ENCODE measurements around the gene CCNY. TPM values are rescaled to one million over a fixed set of nuclear protein-coding genes. Genes with fewer than 3 reads are reported as not detected.

Gene CCNY
- total RNA-seq, 2 donors from 2014 or later: 54.9 to 60.8 TPM

- peaks cover 14% of the 10 kb centered on the region for H3K36me3 Mint-ChIP-seq
- H3K4me3 Mint-ChIP-seq: peak overlapping the region; percentile 16
- H3K27ac Mint-ChIP-seq: peak overlapping the region; percentile 73 to 91
- H3K9me3 Mint-ChIP-seq: peaks cover 5% of the 10 kb centered on the region
- no peaks in the 10 kb centered on the region for H3K27me3 Mint-ChIP-seq
- no peak for DNase-seq (ENCODE audit: low spot score)
- peaks cover 54 to 64% of the 10 kb centered on the region in 2 donors for H3K4me1 Mint-ChIP-seq (ENCODE audit: low read depth in 2 of 2)
- no peak for ATAC-seq
These were observed 112.7 kb downstream of the CCNY start for GRCh38 chr10:35448687-35449662.

GRCh38 chr10:35449944-35450343 is 113.6 kb downstream of the CCNY start:
- no peaks in the 10 kb centered on the region for H3K27me3 Mint-ChIP-seq
- peaks cover 6% of the 10 kb centered on the region for H3K36me3 Mint-ChIP-seq
- peaks cover 1% of the 10 kb centered on the region for H3K9me3 Mint-ChIP-seq
- H3K27ac Mint-ChIP-seq: peak overlapping the region; percentile 73 to 91
- no peak for DNase-seq (ENCODE audit: low spot score)
- no peak overlapping the region for H3K4me3 Mint-ChIP-seq
- ATAC-seq: no peak
- H3K4me1 Mint-ChIP-seq (ENCODE audit: low read depth in 2 of 2): peaks cover 53 to 61% of the 10 kb centered on the region in 2 donors

DNA sequence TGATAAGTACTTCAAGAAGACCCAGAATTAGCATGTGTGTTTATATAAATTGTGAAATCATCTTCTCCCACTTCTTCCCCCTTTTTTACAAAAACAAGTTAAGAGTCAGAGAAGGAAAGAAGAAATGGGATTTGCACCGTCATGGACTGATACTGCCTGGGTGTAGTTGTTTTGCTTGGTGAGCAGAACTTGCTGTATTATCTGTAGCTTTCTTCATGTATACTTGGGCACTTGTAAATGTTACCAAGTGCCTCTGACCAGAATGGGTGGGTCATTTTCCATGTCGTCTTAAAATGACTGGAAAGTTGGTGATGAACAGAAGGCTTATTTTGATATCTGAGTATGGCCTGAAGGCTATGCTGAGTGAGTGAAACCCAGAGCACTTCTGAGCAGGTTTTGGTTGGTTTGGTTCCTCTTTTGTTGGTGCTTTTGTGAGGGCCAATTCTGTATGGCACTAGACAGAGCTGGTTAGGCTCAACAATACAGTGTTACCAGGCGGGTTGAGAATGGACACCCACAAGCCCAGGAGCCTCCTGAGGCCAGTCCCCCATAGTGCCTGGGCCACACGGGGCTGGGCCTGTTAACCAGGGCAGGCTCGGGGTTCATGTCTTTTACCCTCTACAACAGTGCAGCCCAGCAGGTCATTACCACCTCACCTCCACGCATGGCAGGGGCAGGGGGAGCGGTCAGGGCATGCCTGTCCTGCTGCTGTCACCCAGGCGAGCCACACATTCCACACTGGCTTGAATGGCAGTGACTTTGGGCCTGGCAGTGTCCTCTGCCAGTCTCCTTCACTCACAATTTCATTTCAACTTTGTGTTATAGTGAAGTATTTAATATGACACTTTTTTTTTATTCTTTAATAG is 115.1 kb downstream of the CCNY start:
- DNase-seq (ENCODE audit: low spot score): no peak
- Mint-ChIP-seq H3K27me3 (no peaks in the 10 kb centered on the region), H3K4me3 (no peak overlapping the region), H3K27ac (peak overlapping the region; percentile 26 to 91), H3K4me1 (ENCODE audit: low read depth in 2 of 2) (peaks cover 56 to 60% of the 10 kb centered on the region in 2 donors), H3K36me3 (no peaks in the 10 kb centered on the region), H3K9me3 (no peaks in the 10 kb centered on the region)
- ATAC-seq: no peak

- no peaks in the 10 kb centered on the region for H3K36me3 Mint-ChIP-seq
- H3K9me3 Mint-ChIP-seq: no peaks in the 10 kb centered on the region
- H3K4me1 Mint-ChIP-seq (ENCODE audit: low read depth in 2 of 2): peaks cover 51 to 61% of the 10 kb centered on the region in 2 donors
- ATAC-seq: no peak
- H3K27ac Mint-ChIP-seq: no peak overlapping the region
- H3K4me3 Mint-ChIP-seq: no peak overlapping the region
- DNase-seq (ENCODE audit: low spot score): no peak
- no peaks in the 10 kb centered on the region for H3K27me3 Mint-ChIP-seq
These were observed 115.9 kb downstream of the CCNY start for GRCh38 chr10:35452171-35452570.

GRCh38 chr10:35452847-35453246 is 116.5 kb downstream of the CCNY start:
- Mint-ChIP-seq H3K4me3 (no peak overlapping the region), H3K27me3 (no peaks in the 10 kb centered on the region), H3K4me1 (ENCODE audit: low read depth in 2 of 2) (peaks cover 49 to 58% of the 10 kb centered on the region in 2 donors), H3K36me3 (no peaks in the 10 kb centered on the region), H3K9me3 (no peaks in the 10 kb centered on the region), H3K27ac (peak overlapping the region in 1 of 2 donors; percentile 72)
- DNase-seq (ENCODE audit: low spot score) (no peak), ATAC-seq (no peak)

- Mint-ChIP-seq H3K9me3 (no peaks in the 10 kb centered on the region), H3K27me3 (no peaks in the 10 kb centered on the region), H3K36me3 (no peaks in the 10 kb centered on the region), H3K27ac (peak overlapping the region in 1 of 2 donors; percentile 72), H3K4me3 (peak overlapping the region; percentile 54), H3K4me1 (ENCODE audit: low read depth in 2 of 2) (peaks cover 45 to 52% of the 10 kb centered on the region in 2 donors)
- DNase-seq (ENCODE audit: low spot score) (no peak), ATAC-seq (peak; percentile 51 to 78)
These were observed 117.7 kb downstream of the CCNY start for GRCh38 chr10:35453855-35454532.

- Mint-ChIP-seq H3K27ac (peak overlapping the region in 1 of 2 donors; percentile 72), H3K36me3 (no peaks in the 10 kb centered on the region), H3K9me3 (no peaks in the 10 kb centered on the region), H3K4me3 (no peak overlapping the region), H3K4me1 (ENCODE audit: low read depth in 2 of 2) (peaks cover 48 to 54% of the 10 kb centered on the region in 2 donors), H3K27me3 (no peaks in the 10 kb centered on the region)
- DNase-seq (ENCODE audit: low spot score) (no peak), ATAC-seq (no peak)
These were observed 119.9 kb downstream of the CCNY start for GRCh38 chr10:35456153-35456720.

DNA sequence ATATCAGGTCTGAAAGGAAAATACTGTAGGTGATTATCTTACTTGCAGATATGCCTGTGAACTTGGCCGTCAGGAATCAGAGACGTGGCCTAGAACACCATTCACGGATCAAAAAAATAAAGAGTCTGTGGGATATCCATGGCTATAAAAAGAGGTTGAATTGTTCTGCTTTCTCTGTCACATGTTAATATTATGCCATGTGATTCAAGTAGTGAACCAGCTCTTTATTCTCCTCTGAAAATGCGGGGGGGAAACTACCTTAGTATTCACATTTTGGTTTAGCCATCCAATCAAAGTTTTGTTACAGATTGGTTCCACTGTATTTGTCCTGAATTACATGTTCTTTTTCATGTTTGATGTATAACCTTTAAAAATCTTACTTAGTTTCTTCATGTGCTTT is 120.5 kb downstream of the CCNY start:
- Mint-ChIP-seq H3K4me3 (no peak overlapping the region), H3K27ac (peak overlapping the region in 1 of 2 donors; percentile 58), H3K36me3 (no peaks in the 10 kb centered on the region), H3K4me1 (ENCODE audit: low read depth in 2 of 2) (peaks cover 49 to 52% of the 10 kb centered on the region in 2 donors), H3K27me3 (no peaks in the 10 kb centered on the region), H3K9me3 (no peaks in the 10 kb centered on the region)
- DNase-seq (ENCODE audit: low spot score): no peak
- ATAC-seq: no peak

DNA sequence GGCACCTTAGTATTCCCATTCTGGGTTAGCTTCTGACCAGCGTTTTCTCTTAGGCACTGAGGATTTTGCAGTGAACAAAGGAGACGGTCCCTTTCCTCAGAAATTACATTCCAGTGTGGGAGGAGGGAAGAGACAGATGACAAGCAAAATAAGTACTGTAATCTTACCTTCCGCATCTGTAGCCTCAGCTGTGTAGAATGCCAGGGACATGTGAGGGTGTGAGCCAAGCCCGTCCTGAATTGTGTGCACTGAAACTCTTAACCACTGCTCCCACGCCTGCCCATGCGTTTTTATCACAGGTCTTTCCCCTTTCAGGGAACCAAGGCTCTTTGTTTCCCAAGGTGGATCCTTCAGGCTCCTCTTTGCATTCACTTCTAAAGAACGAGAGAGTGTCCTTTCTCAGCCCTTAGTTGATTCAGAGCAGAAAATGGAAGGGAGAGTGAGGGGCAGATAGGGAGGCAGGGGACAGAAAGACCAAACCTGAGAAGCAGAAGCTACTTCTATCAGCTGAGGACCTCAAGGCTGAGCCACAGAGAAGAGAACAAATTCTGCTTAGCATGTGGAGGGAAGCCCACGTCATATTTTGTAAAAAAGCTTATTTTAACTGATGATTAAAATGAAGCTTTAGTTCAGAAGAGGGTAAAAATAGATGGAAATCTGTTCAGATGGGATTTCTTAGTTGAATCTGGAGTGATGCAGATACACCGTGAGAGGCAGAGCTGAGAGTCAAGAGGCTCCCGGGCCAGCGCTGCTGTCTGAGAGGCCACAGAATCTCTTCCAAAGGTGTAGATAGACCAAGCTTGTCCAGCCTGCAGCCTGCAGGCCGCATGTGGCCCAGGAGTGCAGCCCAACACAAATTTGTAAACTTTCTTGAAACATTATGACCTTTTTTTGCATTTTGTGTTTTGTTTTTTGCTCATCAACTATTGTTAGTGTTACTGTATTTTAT is 122.5 kb downstream of the CCNY start:
- Mint-ChIP-seq H3K9me3 (no peaks in the 10 kb centered on the region), H3K4me1 (ENCODE audit: low read depth in 2 of 2) (peaks cover 47 to 64% of the 10 kb centered on the region in 2 donors), H3K27me3 (no peaks in the 10 kb centered on the region), H3K27ac (peak overlapping the region; percentile 19 to 85), H3K36me3 (no peaks in the 10 kb centered on the region), H3K4me3 (peak overlapping the region; percentile 58)
- ATAC-seq: no peak
- no peak for DNase-seq (ENCODE audit: low spot score)

DNA sequence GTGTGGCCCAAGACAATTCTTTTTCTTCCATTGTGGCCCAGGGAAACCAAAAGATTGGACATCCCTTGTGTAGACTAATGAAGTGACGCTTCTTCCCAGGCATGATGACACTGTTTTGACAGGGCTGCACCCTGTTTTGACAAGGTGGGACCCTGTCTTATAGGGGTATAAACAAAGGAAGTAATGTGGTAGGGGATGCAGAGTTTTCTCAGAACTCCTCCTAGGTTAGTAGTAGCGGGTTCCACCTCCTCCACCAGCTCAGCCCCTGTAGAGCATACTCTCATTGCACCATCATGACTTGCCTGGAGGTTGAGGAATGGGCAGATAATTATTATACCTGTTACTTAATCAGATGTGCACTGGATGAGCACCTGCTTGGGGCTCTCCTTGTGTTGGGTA is 123.1 kb downstream of the CCNY start:
- no peak for DNase-seq (ENCODE audit: low spot score)
- Mint-ChIP-seq H3K27me3 (no peaks in the 10 kb centered on the region), H3K9me3 (no peaks in the 10 kb centered on the region), H3K4me3 (peak overlapping the region; percentile 58), H3K36me3 (no peaks in the 10 kb centered on the region), H3K27ac (peak overlapping the region in 1 of 2 donors; percentile 85), H3K4me1 (ENCODE audit: low read depth in 2 of 2) (peaks cover 43 to 60% of the 10 kb centered on the region in 2 donors)
- peak; percentile 45 to 59 for ATAC-seq

GRCh38 chr10:35460852-35461460 is 124.6 kb downstream of the CCNY start:
- Mint-ChIP-seq H3K27ac (no peak overlapping the region), H3K27me3 (no peaks in the 10 kb centered on the region), H3K36me3 (no peaks in the 10 kb centered on the region), H3K9me3 (no peaks in the 10 kb centered on the region), H3K4me1 (ENCODE audit: low read depth in 2 of 2) (peaks cover 41 to 54% of the 10 kb centered on the region in 2 donors), H3K4me3 (no peak overlapping the region)
- ATAC-seq (no peak), DNase-seq (ENCODE audit: low spot score) (no peak)

DNA sequence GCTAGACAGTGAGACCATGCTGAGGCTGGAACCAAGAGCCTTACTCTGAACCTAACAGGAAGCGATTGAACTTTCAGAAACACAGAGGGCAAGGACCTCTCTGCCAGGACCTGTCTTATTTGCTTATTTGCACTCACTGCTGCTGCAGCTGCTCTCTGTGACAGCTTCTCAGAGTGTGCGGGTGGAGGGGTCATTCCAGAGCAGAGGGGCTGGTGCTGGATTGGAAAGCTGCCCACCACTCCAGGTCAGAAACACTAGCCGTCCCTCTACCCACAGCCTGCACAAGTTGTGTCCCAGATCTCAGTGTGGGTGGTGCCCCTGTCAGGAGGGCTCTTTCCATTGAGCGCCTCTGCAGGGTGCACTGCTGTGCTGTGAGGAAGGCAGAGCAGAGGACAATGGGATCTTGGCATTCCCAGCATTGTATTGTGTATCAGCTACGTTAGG is 126.2 kb downstream of the CCNY start:
- no peaks in the 10 kb centered on the region for H3K9me3 Mint-ChIP-seq
- H3K4me3 Mint-ChIP-seq: no peak overlapping the region
- DNase-seq (ENCODE audit: low spot score): no peak
- H3K4me1 Mint-ChIP-seq (ENCODE audit: low read depth in 2 of 2): peaks cover 33 to 45% of the 10 kb centered on the region in 2 donors
- H3K27me3 Mint-ChIP-seq: no peaks in the 10 kb centered on the region
- no peak overlapping the region for H3K27ac Mint-ChIP-seq
- no peak for ATAC-seq
- no peaks in the 10 kb centered on the region for H3K36me3 Mint-ChIP-seq

Measured in natural killer cell treated with Interleukin-12 subunit alpha and Interleukin-12 subunit beta and Interleukin-15 and Interleukin-18, amount 100 ng/mL, for 72 hours (primary cell).